ENCODE measurements around the gene EFCAB5.

GRCh38 chr17:29927546-29927945 lies 13.9 kb upstream of the EFCAB5 start:
- TF ChIP-seq EZH2phosphoT487 (IDR thresholded peaks at IDR 0.05; ENCODE audit: borderline replicate concordance, low read length) (no peak), CTCF (conservative IDR thresholded peaks at IDR 0.05; ENCODE audit: low read depth, low read length) (no peak), EZH2 (IDR thresholded peaks at IDR 0.05; ENCODE audit: low read length, unreplicated experiment) (no peak)
